ENCODE results near the gene CIAO2A.
A peak's percentile ranks its signal among the peaks of the same experiment; 100 is the strongest.

CIAO2A gene

DNA sequence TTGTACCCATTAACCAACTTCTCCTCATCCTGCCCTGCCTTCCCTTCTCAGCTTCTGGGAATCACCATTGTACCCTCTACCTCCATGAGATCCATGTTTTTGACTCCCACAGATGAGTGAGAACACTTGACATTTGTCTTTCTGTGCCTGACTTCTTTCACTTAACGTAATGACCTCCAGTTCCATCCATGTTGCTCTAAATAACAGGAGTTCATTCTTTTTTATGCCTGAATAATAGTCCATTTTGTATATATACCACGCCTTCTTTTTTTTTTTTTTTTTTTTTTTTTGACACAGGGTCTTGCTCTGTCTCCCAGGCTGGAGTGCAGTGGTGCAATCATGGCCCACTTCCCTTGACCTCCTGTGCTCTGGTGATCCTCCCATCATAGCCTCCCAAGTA is 8.9 kb upstream of the CIAO2A start:
- H3K4me3 ChIP-seq (ENCODE audit: low read depth, low read length): no peak overlapping the region
- in situ Hi-C loops (cut with HindIII; ENCODE audit: low sequenced_read_pairs): no loop called here
- no peak for DNase-seq (ENCODE audit: low read depth)
- TF ChIP-seq, protein P1, sequence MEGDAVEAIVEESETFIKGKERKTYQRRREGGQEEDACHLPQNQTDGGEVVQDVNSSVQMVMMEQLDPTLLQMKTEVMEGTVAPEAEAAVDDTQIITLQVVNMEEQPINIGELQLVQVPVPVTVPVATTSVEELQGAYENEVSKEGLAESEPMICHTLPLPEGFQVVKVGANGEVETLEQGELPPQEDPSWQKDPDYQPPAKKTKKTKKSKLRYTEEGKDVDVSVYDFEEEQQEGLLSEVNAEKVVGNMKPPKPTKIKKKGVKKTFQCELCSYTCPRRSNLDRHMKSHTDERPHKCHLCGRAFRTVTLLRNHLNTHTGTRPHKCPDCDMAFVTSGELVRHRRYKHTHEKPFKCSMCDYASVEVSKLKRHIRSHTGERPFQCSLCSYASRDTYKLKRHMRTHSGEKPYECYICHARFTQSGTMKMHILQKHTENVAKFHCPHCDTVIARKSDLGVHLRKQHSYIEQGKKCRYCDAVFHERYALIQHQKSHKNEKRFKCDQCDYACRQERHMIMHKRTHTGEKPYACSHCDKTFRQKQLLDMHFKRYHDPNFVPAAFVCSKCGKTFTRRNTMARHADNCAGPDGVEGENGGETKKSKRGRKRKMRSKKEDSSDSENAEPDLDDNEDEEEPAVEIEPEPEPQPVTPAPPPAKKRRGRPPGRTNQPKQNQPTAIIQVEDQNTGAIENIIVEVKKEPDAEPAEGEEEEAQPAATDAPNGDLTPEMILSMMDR (IDR thresholded peaks at IDR 0.05; ENCODE audit: low read depth, low read length, missing control alignments): no peak

DNA sequence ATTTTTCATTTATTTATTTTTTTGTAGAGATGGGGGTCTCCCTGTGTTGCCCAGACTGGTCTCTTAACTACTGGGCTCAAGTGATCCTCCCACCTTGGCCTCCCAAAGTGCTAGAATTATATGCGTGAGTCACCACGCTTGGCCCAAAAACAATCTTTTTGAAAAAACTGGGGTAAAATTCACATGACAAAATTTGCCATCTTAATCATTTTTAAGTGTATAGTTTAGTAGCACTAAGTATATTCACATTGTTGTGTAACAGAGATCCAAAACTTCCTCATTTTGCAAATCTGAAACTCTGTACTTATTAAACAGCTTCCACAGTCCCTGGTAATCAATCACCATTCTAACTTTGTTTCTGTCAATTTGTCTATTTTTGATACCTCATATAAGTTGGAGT is 7.3 kb upstream of the CIAO2A start:
- H3K4me3 ChIP-seq (ENCODE audit: low read depth, low read length): no peak overlapping the region
- DNase-seq (ENCODE audit: low read depth): no peak
- TF ChIP-seq, protein P1 (IDR thresholded peaks at IDR 0.05; ENCODE audit: low read depth, low read length, missing control alignments): no peak
- in situ Hi-C loops (cut with HindIII; ENCODE audit: low sequenced_read_pairs): no loop called here

DNA sequence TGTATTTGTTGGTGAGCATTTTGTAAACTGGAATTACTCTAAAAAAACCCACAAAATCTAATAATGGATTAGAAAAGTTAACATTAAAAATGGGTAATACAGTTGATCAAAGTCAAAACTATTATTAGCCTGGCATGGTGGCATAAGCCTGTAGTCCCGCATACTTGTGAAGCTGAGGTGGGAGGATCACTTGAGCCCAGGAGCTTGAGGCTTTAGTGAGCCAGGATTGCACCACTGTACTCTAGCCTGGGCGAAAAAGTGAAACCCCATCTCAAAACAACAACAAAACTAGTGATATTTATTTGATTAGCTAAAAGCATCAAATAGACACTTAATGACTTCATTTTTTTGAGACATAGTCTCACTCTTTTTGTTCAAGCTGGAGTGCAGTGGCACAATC is 5.7 kb upstream of the CIAO2A start:
- DNase-seq (ENCODE audit: low read depth): no peak
- TF ChIP-seq, protein P1 (IDR thresholded peaks at IDR 0.05; ENCODE audit: low read depth, low read length, missing control alignments): no peak
- in situ Hi-C loops (cut with HindIII; ENCODE audit: low sequenced_read_pairs): no loop called here
- no peak overlapping the region for H3K4me3 ChIP-seq (ENCODE audit: low read depth, low read length)

DNA sequence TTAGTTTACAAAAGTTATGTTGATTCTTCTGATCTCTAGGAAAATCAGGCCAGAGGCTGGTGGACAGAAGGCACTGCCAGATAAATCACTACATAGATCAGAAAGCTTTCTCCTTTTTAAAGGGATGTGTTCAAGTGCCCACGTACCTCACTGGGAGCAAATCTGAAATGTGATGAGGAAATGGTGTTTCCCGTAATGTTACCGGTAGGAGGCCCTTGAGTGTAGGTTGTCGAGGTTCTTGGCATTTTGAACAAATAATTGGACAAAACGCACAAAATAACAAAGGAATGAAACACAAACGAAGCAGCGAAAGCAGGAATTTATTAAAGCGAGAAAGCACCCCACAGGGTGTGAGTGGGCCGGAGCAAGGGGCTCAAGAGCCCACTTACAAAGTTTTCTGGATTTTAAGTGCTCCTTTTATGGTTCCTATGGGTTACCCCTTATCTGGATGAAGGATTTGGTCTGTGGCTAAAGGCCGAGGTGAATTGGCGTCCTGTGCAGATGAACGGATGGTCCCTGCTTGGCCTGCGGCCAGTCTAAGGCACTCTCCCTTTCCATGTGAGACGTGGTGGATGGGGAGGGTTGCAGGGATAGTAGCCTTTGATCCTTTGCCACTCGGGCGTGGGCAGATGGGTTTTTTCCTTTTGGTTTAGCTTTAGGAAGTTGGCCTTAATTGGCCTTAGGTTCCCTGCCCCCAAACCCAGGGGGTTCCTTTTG is 3.2 kb upstream of the CIAO2A start:
- TF ChIP-seq, protein P1 (IDR thresholded peaks at IDR 0.05; ENCODE audit: low read depth, low read length, missing control alignments): peak; percentile 33
- DNase-seq (ENCODE audit: low read depth): peak; percentile 9
- in situ Hi-C loops (cut with HindIII; ENCODE audit: low sequenced_read_pairs): no loop called here
- peak overlapping the region; percentile 89 for H3K4me3 ChIP-seq (ENCODE audit: low read depth, low read length)

DNA sequence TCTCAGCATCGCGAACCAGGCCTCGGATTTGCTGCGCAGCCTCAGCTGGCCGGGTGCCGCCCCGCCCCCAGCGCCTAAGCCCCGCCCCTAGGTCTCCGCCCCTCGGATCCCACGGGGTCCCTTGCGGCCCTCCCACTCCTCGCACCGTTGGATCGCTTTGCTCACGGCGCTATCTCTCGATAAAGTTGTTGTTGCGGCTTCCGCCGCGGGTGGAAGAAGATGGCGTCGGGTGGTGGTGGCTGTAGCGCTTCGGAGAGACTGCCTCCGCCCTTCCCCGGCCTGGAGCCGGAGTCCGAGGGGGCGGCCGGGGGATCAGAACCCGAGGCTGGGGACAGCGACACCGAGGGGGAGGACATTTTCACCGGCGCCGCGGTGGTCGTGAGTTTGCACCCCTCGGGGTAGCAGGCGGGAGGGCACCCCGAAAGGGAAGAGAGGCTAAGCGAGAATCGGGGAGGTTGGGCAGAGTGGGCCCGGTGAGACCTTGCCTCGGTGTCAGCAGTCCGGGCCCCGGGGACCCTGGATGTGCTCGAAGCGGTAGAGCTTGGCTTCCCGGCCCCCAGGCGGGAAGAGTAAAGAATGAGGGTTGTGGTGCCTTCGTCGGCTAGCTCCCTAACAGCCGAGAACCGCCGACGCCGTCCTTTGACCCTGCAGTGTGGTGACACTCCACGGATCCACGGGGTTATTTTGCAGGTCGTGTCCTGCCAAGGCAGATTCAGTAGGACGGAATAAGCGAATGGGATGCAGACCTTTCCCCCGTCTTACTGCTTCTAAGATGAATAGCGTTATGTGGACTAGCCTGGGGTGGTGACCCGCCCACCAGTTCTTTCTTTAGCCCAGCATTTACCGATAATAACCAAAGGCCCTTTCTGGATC is 2.4 kb upstream of the CIAO2A start, which contains the start of gene SNX1:
TSS of gene SNX1 (plus strand) at position 188 of the 873 bp plus-strand sequence. CDS start at position 220, 32 bp downstream.
- in situ Hi-C loops (cut with HindIII; ENCODE audit: low sequenced_read_pairs): no loop called here
- peak; percentile 87 for DNase-seq (ENCODE audit: low read depth)
- TF ChIP-seq, protein P1 (IDR thresholded peaks at IDR 0.05; ENCODE audit: low read depth, low read length, missing control alignments): peak; percentile 3
- H3K4me3 ChIP-seq (ENCODE audit: low read depth, low read length): peak within 1 kb of the TSS; percentile 89

DNA sequence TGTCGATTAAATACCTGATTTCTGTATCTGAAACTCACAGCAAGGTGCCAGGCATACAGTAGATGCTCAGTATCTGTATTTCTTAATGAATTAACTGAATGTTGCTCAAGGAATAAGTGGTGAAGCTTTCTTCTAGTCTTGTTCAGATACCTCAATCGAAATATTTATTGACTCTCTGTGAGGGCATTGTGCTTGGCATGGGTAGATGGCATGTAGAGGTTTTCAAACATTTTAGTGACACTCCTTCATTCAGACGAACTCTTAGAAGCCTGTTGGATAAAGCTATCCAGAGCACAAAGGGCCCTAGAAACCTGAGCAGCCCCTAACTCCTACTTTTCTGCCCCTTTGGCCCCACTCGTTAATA is 1.8 kb upstream of the CIAO2A start:
- DNase-seq (ENCODE audit: low read depth): no peak
- H3K4me3 ChIP-seq (ENCODE audit: low read depth, low read length): peak overlapping the region; percentile 89
- in situ Hi-C loops (cut with HindIII; ENCODE audit: low sequenced_read_pairs): no loop called here
- TF ChIP-seq, protein P1 (IDR thresholded peaks at IDR 0.05; ENCODE audit: low read depth, low read length, missing control alignments): no peak

All from astrocyte of the cerebellum (primary cell).